ENCODE results near the gene DONSON. TPM values are rescaled to one million over a fixed set of nuclear protein-coding genes. Genes with fewer than 3 reads are reported as not detected.

Gene DONSON
- total RNA-seq, 1 experiment from 2014 or later, result 29.2 TPM

- Histone ChIP-seq H3K9me2 (replicated peaks; ENCODE audit: low read length) (no peaks in the 10 kb centered on the region), H3K9me3 (ENCODE audit: low read length) (no peaks in the 10 kb centered on the region), H2AFZ (ENCODE audit: low read length) (no peak overlapping the region), H3K4me1 (ENCODE audit: insufficient read depth, low read length) (no peaks in the 10 kb centered on the region), H3K4me2 (ENCODE audit: low read length) (no peak overlapping the region), H3K36me3 (ENCODE audit: low read depth, low read length) (peaks cover 87% of the 10 kb centered on the region), H3F3A (ENCODE audit: low read length, unreplicated experiment) (no peaks in the 10 kb centered on the region), H3K27me3 (ENCODE audit: low read length) (no peaks in the 10 kb centered on the region), H3K9ac (ENCODE audit: low read length) (no peak overlapping the region), H3K27ac (ENCODE audit: low read length) (no peak overlapping the region), H4K20me1 (ENCODE audit: low read length) (peaks cover 90% of the 10 kb centered on the region), H3K4me3 (ENCODE audit: low read length) (no peak overlapping the region), H3K79me2 (ENCODE audit: low read length) (peaks cover 99% of the 10 kb centered on the region)
- ATAC-seq (no peak), DNase-seq (no peak)
- ChIA-PET CTCF (interaction anchor here (0.6 kb wide), 1 partner anchor 797 kb away, joined by 4 read pairs; no protein-coding TSS in a partner anchor), POLR2A (ENCODE audit: unreplicated experiment) (no interaction called here)
- TF ChIP-seq EZH2phosphoT487 (IDR thresholded peaks at IDR 0.05; ENCODE audit: borderline replicate concordance, low read length), result no peak
- TF ChIP-seq EZH2 (IDR thresholded peaks at IDR 0.05; ENCODE audit: low read length, unreplicated experiment), result no peak
- TF ChIP-seq, protein P1, sequence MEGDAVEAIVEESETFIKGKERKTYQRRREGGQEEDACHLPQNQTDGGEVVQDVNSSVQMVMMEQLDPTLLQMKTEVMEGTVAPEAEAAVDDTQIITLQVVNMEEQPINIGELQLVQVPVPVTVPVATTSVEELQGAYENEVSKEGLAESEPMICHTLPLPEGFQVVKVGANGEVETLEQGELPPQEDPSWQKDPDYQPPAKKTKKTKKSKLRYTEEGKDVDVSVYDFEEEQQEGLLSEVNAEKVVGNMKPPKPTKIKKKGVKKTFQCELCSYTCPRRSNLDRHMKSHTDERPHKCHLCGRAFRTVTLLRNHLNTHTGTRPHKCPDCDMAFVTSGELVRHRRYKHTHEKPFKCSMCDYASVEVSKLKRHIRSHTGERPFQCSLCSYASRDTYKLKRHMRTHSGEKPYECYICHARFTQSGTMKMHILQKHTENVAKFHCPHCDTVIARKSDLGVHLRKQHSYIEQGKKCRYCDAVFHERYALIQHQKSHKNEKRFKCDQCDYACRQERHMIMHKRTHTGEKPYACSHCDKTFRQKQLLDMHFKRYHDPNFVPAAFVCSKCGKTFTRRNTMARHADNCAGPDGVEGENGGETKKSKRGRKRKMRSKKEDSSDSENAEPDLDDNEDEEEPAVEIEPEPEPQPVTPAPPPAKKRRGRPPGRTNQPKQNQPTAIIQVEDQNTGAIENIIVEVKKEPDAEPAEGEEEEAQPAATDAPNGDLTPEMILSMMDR (conservative IDR thresholded peaks at IDR 0.05; ENCODE audit: low read depth, low read length), result no peak
- no TSS peak for BruUV-seq (replicated peaks)
- intact Hi-C loops (cut with micrococcal nuclease), result no loop called here
Observed at GRCh38 chr21:33550772-33551660, 37.5 kb downstream of the DONSON start.

GRCh38 chr21:33549848-33550771 lies 38.4 kb downstream of the DONSON start:
- Histone ChIP-seq H3K9me3 (ENCODE audit: low read length) (no peaks in the 10 kb centered on the region), H3F3A (ENCODE audit: low read length, unreplicated experiment) (no peaks in the 10 kb centered on the region), H3K27ac (ENCODE audit: low read length) (no peak overlapping the region), H4K20me1 (ENCODE audit: low read length) (peaks cover 90% of the 10 kb centered on the region), H3K4me2 (ENCODE audit: low read length) (no peak overlapping the region), H3K36me3 (ENCODE audit: low read depth, low read length) (peaks cover 82% of the 10 kb centered on the region), H3K4me3 (ENCODE audit: low read length) (no peak overlapping the region), H3K79me2 (ENCODE audit: low read length) (peaks cover 99% of the 10 kb centered on the region), H3K9ac (ENCODE audit: low read length) (no peak overlapping the region), H3K4me1 (ENCODE audit: insufficient read depth, low read length) (peaks cover 9% of the 10 kb centered on the region), H3K27me3 (ENCODE audit: low read length) (no peaks in the 10 kb centered on the region), H2AFZ (ENCODE audit: low read length) (no peak overlapping the region), H3K9me2 (replicated peaks; ENCODE audit: low read length) (no peaks in the 10 kb centered on the region)
- no peak for TF ChIP-seq EZH2phosphoT487 (IDR thresholded peaks at IDR 0.05; ENCODE audit: borderline replicate concordance, low read length)
- TF ChIP-seq EZH2 (IDR thresholded peaks at IDR 0.05; ENCODE audit: low read length, unreplicated experiment), result no peak
- TF ChIP-seq, protein P1 (conservative IDR thresholded peaks at IDR 0.05; ENCODE audit: low read depth, low read length), result no peak
- ATAC-seq (no peak), DNase-seq (no peak)
- ChIA-PET CTCF (no interaction called here), POLR2A (ENCODE audit: unreplicated experiment) (no interaction called here)
- intact Hi-C loops (cut with micrococcal nuclease), result no loop called here
- TSS peak; percentile 5 for BruUV-seq (replicated peaks)
